Omental fat pad (tissue), 4 donors: Measurements from ENCODE around the gene AHSG. TPM values are rescaled to one million over a fixed set of nuclear protein-coding genes. Genes with fewer than 3 reads are reported as not detected.

ENCODE experiments used
- ATAC-seq: fragments of 150-250 bp; one replicate; pipeline ENCODE4 v1.9.1; 2016; ENCODE audit warnings: mild to moderate bottlenecking, moderate library complexity; ENCODE audit not compliant: low FRiP score
- DNase-seq: peaks from one replicate; pipeline ENCODE4 v3.0.0-alpha.2; 2019; ENCODE audit warnings: low spot score
- total RNA-seq, 4 donors: library from RNA; depleted of rRNA; stranded (reverse); fragments of >200 nt; gene quantifications; one replicate each; pipeline ENCODE4 v1.1.0, GENCODE V29; 2016
- TF ChIP-seq, protein P1 (sequence below), 3 donors: fragments of 450-650 bp; IDR thresholded peaks; one replicate each; pipeline ENCODE4 v1.5.1; 2016 to 2017; ENCODE audit warnings: antibody characterized with exemption in 3 of 3, mild to moderate bottlenecking in 3 of 3, moderate library complexity in 2 of 3

Gene AHSG
- total RNA-seq, 4 donors from 2014 or later = not detected

DNA sequence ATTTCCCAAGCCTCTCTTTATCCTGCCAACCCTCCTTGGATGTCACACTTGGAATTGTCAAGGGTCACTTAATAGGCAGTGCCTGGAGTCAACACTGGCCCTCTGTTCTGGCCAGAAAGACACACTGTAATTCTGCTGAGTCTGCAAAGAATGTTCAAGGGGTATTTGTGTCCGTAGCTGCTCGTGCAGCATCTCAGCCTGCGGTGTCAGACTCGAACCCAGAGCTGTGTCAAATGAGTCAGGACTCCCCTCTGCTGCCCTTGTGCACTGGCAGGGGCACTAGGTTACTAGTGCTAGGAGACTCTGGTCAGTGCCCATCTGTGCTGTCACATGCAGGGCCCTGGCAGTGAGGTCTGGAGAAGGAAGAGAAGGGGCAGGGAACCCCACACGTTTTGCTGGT, 795 bp upstream of the AHSG start:
- ATAC-seq (no peak), DNase-seq (no peak)
- TF ChIP-seq, protein P1, sequence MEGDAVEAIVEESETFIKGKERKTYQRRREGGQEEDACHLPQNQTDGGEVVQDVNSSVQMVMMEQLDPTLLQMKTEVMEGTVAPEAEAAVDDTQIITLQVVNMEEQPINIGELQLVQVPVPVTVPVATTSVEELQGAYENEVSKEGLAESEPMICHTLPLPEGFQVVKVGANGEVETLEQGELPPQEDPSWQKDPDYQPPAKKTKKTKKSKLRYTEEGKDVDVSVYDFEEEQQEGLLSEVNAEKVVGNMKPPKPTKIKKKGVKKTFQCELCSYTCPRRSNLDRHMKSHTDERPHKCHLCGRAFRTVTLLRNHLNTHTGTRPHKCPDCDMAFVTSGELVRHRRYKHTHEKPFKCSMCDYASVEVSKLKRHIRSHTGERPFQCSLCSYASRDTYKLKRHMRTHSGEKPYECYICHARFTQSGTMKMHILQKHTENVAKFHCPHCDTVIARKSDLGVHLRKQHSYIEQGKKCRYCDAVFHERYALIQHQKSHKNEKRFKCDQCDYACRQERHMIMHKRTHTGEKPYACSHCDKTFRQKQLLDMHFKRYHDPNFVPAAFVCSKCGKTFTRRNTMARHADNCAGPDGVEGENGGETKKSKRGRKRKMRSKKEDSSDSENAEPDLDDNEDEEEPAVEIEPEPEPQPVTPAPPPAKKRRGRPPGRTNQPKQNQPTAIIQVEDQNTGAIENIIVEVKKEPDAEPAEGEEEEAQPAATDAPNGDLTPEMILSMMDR (IDR thresholded peaks at IDR 0.05) = no peak

DNA sequence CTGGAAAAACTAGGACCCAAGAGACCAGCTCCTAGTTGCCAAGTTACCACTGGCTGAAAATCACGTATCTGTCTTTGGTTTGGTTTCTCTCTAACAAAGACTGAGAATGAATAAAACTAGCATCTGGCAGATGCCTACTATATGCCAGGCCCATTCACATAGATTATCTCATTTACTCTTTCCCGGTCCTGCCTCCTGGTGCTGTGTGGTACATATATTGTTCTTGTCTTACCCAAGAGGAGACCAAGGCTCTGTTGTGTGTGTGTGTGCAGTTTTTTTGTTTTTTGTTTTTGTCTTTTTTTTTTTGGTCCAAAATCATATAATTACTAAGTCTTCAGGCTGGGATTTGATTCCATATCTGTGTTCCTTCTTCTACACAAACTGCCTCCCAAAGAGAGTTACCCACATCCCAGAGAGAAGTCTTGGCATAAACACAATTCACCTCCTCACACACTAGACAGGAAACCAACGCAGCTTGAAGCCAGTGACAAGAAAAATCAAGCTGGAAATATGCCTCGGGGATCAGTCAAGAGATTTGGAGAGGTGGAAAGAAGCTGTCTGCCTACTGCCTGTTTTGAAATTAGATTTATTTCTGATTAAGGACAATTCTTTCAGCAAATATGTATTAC, 891 bp downstream of the AHSG start:
- TF ChIP-seq, protein P1 (IDR thresholded peaks at IDR 0.05) = no peak
- DNase-seq (no peak), ATAC-seq (no peak)

DNA sequence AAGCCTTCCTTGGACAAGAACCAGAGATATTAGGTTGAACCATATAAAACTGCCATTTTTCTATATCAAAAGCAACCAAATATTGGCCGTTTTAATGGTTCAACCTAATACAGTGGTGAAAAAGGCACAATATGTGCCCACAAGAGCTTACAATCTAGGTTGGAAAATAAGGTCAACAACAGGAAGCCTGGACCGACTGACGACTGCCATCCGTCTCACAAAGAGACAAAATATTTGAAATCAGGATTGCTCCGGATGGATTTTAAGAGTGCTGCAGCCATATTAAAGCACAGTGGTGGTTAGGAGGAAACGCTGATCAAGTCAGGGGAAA, 1.4 kb downstream of the AHSG start:
- no peak for DNase-seq
- ATAC-seq = no peak
- TF ChIP-seq, protein P1 (IDR thresholded peaks at IDR 0.05) = no peak

DNA sequence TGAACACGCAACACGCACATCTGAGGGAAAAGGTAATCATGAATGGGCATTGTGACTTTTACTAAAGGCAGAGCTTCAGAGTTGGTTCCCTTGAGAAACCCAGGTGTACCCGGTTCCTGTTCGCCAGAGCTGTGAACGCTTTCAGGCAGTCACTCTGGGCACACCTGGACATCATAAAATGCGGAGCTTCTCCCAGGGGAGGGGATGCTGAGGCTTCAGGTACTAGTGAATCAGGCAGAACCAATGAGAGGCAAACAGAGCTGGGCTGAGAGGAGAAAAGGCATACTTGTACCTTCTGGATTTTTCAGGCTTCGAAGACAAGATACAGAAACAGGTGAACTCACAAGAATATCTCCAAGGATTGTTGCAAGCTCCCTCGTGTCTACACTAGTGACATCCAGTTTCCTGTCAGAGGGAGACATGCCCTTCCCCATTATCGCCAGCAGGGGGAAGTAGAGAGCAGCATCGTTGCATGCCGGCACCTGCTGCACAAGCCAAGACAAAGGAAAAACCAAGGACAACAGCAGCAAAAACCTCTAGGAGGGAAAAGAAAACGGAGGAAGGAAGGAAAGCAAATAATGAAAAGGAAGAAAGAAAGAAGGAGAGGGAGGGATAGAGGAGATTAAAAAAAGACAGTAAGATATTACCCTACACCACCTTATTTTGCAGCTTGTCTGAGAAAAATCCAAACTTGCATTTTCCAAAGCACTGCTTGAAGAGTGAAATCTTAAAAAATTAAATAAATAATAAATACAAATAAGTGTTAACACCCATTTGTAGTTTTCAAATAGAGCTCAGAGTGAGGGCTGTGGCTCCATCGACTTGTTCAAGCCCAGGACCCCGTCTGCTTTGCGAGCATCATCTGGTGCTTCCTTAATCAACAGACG, 2.0 kb downstream of the AHSG start:
- DNase-seq = peak; percentile 76
- TF ChIP-seq, protein P1 (IDR thresholded peaks at IDR 0.05) = peak in 1 of 3 donors; percentile 88
- no peak for ATAC-seq

DNA sequence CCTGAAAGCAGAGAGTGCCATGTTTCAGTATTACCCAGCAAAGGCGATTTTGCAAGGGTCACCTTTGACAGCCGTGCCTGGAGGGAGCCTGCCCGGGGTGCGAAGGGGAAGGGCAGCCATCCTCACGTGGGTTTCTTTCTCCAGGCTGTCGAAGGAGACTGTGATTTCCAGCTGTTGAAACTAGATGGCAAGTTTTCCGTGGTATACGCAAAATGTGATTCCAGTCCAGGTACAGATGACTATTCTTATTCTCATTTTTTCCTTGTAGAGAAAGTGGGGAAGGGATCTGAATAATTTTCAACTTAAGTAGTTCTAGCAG, 3.4 kb downstream of the AHSG start:
- no peak for ATAC-seq
- TF ChIP-seq, protein P1 (IDR thresholded peaks at IDR 0.05) = no peak
- DNase-seq = no peak

DNA sequence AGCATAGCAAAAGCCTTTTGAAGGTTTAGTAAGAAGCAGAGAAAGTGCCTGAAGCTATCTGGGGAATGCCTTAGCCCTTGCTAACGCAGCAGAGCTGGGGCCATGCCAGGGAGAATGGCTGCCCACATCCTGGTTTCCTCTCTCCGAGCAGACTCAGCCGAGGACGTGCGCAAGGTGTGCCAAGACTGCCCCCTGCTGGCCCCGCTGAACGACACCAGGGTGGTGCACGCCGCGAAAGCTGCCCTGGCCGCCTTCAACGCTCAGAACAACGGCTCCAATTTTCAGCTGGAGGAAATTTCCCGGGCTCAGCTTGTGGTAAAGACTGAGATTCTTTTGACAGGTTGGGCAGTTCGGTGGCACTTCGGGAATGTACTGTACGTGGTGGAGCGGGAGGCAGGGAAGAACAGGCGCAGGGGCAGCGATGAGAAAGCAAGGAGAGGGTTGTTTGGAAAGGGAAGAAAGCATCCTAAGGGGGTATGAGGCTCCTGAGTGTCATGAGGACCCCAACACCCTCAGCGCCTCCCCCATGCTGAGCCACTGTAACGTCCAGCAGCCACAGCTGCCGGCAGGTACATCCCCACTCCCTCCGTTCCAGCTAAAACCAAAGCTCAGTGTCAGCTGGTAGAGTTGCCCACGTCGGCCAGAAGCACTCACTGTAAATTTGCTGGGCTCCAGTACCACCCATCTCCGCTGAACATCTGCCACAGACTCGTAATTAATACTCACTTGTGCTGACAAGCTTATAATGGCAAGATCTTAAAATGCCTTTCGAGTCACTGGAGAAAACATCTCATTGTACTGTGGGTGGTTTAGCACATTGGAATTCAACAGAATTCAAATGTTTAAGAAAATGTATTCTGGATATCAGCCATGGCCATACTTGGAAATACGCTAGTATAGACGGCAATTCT, 4.4 kb downstream of the AHSG start:
- TF ChIP-seq, protein P1 (IDR thresholded peaks at IDR 0.05) = peak in 1 of 3 donors; percentile 62
- peak; percentile 52 for DNase-seq
- peak; percentile 99 for ATAC-seq
